PFSK-1 (cell line): Measurements from ENCODE around the gene PROCA1.

ENCODE experiments used
- POLR2AphosphoS5 ChIP-seq: IDR thresholded peaks from 2 replicates; pipeline ENCODE4 v1.6.1; 2012; ENCODE audit warnings: low read depth, mild to moderate bottlenecking, control low read depth, low read length, moderate library complexity
- REST ChIP-seq, 2 experiments: IDR thresholded peaks; 2 replicates each; pipeline versions ENCODE4 v1.6.1 to v1.8.0; 2011 to 2012; ENCODE audit warnings: low read depth in 2 of 2, low read length in 2 of 2, control low read depth in 1 of 2, inconsistent platforms in 1 of 2, mild to moderate bottlenecking in 1 of 2, moderate library complexity in 1 of 2; ENCODE audit not compliant: insufficient read depth in 1 of 2
- TAF1 ChIP-seq: IDR thresholded peaks from 2 replicates; pipeline ENCODE4 v1.6.1; 2012; ENCODE audit warnings: low read length, control low read depth, borderline replicate concordance; ENCODE audit not compliant: insufficient read depth

DNA sequence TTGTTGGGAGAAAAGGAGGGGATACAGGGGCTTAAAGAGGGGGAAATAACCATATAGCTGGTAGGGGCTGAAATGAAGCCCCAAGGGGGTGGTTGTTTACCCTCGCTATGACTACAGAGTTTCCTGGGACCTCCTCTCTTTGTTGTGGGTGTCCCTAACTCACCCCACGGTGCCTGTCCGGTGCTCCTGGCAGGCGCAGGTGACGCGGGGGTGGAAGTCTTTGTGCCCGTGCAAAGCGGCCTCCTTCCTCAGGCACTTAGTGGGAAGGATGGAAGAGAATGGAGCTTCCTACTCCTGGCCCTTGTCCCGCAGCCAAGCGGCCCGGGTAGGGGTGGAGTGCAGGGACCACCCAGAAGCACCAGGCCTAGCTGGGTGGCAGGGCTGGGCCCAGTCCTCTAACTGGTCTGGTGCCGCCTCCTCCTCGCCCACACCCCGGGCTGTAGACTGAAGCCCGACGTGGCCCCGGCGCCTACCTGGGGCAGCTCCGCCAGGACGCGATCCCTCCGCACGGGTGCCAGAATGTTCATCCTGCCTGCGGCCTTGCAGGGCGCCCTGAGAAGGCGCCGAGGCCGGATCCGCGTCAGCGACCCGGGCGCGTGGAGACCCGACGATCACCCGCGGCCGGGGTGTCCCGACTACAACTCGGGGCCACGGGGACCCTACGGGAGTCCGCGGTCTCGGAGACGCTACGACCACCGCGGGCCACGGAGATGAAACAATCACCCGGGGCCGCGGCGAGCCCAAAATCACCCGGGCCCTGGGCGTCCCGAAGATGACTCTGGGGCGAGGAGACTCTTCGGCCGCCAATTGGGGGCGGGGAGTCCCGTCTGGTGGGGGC, 5.3 kb upstream of the PROCA1 start:
- no peak for TF ChIP-seq TAF1
- no peak for TF ChIP-seq REST (IDR thresholded peaks at IDR 0.05; ENCODE audit: insufficient read depth in 1 of 2, low read depth in 2 of 2, low read length in 2 of 2)
- no peak for TF ChIP-seq POLR2AphosphoS5
